HG03460 (cell line): Measurements from ENCODE around the gene TMEM92.
"Not testable (repeated sequence)": the region's sequence is repeated elsewhere in the genome, so short reads cannot be mapped to it uniquely, and the experiment has no call there.

Source experiments
- ATAC-seq: cut with Tn5 transposase; IDR thresholded peaks from one replicate; pipeline ENCODE4 v1.9.1; 2021; ENCODE audit not compliant: unreplicated experiment

TMEM92 gene

DNA sequence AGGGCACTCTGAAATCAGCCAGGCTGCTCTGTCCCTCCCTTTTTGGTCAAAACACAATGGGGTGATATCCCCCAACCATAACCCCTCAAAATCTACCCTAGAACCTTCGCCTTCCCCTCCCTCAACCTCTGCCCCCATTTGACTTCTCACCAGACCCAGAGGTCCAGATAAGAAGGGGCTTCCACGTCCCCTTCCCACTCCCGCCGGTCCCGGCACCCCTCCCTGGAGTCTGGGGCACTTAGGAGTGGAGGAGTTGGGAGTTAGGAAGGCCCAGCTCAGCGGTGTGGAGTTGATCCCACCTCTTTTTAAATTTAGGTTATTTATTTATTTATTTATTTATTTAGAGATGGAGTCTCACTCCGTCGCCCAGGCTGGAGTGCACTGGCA lies 619 bp upstream of the TMEM92 start:
- ATAC-seq: no peak

DNA sequence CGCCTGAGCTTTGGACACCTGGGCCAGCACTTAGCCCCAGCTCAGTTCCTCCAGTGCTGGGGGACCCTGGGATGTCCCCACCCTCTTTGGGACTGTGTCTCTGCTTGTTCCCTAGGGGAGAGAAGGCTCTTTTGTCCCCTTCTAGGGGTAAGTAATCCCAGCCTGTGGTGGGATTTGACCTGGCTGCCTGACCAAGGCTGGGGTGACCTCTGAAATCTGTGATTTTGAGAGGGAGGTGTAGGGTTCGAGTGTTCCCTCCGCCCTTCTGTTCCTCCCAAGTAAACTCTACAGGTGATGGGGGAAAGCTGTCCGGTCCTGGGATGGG lies 593 bp downstream of the TMEM92 start:
- no peak for ATAC-seq

DNA sequence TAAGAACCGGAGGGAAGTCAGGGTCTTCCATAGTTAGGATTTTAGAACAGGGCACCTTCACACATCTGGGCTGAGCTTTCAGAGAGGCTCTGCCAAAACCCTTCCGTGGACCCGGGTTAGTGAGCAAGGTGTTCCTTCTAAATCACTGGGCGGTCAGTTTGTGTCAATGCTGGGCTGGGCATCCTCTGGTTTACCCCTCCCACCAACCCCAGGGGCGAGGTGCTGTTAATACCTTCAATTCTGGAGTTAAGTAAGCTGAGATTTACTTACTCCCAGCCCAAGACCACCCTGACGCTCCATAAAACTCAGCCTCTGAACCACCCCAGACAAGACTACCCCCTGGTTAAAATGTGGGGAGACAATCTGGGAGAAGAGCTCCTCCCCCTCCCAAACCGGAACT lies 1.0 kb downstream of the TMEM92 start:
- ATAC-seq: no peak

DNA sequence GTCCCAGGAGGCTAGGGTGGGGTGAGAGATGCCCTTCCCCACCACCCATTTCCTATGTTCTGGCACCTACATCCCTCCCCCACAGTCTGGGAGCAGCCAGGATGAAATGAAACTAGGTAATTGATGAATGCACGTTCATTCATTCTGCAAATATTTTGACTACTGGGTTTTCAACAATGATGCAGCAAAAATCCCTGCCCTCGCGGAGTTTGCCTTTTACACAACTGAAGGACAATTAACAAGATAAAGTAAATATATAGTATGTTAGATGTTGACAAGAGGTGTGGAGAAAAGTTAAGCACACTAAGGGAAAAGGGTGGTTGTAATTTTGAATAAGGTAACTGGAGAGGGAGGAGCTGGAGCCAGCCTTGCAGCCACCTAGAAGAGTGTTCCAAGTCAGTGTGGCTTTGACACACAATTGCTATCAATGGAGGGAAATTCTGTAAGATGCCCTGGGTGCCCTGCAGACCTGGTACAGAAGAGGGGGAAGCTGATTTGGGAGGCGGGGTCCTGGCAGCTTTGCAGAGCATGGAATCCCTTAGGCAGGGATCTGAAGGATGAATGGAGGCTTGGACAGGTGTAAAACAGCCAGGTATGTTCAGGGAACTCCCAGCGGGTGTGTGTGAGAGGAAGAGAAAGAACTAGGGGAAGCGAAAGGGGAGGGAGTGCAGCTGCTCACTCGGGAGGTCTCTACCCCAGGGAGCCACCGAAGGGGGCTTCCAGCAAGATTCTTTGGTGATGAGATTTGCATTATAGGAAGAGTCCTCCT lies 2.5 kb downstream of the TMEM92 start:
- no peak for ATAC-seq

DNA sequence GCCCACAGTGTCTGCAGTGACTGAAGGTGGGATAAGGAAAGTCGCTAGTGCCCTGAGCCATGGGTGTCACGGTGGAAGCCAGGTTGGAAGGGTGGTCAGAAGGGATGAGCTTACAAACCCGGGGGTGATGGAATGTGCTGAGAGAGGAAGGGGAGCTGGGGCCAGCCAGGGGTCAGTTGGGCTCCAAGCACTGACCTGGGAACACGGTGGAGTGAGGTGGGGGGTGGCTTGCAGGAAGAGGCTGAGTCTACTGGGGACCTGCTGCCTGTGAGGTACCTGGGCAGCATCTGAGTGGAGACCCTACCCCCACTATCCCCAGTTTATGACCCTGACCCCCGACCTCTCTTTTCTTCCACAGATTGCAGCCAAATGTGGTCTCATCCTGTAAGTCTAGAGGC lies 3.1 kb downstream of the TMEM92 start:
- ATAC-seq: no peak

DNA sequence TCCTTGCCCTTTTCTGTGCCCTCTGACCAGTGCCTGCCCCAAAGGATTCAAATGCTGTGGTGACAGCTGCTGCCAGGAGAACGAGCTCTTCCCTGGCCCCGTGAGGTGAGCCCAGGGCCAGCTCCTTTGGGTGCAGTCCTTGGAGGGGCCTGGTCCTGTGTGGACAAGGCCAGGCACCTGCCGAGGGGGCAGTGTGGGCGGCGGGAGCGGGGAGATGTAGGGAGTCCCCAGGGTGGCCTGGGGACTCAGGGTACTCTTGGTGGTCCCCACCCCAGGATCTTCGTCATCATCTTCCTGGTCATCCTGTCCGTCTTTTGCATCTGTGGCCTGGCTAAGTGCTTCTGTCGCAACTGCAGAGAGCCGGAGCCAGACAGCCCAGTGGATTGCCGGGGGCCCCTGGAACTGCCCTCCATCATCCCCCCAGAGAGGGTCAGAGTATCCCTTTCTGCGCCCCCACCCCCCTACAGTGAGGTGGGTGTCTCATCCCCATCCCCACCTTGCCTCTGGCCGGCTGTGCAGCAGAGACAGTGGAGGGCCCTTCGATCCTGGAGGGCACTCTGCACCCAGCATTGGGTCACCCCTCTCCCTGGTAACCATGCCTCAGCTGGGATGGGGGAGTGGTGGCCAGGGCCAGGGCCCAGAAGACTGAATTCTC lies 4.4 kb downstream of the TMEM92 start:
- no peak for ATAC-seq

DNA sequence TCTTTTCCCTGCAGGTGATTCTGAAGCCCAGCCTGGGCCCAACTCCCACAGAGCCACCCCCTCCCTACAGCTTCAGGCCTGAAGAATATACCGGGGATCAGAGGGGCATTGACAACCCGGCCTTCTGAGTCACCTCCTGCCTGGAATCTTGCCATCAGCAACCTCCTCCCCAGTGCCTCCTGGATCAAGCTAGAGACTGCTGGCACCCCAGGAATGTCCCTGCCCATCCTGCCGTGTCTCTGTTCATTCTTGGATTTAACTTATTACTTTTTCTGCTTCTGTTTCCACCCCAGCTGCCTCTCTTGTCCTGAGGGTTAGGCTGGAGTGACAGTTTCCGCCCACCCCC lies 4.9 kb downstream of the TMEM92 start:
- ATAC-seq: no peak

DNA sequence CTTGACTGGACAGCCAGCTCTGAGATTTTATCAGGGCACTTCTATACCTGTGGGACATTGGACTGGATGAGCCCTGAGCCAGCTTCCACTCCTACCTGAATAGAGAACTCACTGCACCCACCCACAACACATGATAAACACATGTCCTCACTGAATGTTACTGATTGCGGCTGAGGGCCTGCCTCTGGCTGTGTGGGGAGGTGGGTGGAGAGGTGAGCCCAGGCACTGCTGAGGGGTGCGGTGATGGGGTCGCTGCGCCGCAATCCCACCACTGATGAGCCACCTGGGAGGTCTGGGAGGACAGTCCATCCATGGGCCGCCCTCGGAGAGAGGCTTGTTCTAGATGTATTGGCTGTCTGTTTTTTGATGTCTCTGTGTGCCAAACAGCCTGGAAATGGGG lies 5.4 kb downstream of the TMEM92 start:
- no peak for ATAC-seq

DNA sequence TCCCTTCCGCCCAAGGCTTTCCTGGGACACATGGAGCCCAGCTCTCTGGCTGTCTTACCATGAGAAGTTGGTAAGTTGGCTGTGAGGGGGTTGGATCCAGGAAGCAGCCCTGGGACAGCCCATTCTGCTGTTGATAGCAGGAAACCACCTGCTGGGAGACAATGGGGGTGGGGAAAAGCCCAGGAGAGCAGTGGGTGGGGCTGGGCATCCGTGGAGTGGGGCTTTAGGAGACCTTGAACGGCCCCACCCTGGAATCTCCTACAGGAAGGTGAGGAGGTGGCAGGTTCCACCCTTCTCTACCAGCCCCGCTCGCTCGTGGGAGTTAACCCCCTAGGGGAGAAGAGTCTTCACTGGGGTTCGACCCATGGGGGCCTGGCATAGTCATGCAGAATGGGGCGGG lies 5.8 kb downstream of the TMEM92 start:
- ATAC-seq: no peak

DNA sequence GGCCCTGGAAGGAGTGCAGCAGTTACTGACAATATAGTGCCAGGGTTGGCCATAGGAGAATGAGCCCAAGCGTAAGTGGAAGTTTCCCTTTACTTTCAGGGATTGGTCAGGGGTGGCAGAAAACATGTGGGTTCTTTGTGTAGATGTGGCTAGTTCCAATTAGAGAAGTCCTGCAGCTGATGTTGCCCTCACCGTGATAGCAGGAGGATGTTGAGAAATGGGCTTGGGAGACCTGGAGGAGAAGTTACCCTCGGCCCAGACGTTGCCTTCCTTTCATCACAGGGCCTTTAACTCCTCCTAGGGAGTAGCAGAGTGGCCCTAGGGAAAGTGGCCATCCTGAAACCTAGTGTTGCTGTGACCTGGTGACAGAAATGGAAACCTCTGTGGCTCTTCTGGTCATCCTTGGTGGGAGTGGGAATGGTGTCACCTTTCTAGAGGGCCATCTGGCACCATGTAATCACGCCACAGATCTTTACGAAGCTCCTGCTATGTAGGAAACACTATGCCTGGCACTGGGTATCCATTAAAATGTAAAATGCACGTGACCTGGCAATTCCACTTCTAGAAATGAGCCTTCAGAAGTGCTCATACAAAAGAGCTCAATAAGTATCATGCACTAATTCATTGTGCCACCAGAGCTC lies 6.7 kb downstream of the TMEM92 start:
- no peak for ATAC-seq

DNA sequence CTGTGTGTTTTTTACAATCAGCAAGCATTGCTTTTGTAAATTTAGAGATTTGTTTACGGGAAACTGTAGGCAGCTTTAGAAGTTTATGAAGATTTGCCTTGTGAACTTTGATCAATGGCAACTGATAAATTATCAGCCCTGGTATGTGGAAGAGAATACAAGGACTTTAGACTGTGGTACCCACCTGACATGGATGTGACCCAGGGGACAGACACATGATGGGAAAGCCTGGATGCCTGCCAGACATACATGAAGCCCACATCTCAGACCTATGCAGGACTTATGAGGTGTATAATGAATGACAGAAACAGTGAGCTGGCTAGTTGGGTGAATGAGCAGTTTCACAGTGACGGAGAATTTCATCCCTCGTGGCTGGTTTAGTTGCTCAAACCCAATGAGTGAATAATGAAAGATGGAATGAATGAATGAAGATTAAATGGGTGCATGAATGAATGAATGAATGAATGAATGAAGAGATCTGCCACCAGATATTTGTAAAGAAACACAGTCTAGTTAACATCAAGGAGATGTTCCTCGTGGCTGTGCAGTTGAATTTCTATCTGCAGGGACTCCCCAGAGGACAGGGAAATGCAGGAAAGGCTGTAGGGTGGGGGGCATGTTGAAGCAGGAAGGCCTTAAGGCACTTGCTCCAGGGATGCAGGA lies 7.6 kb downstream of the TMEM92 start:
- ATAC-seq: no peak

DNA sequence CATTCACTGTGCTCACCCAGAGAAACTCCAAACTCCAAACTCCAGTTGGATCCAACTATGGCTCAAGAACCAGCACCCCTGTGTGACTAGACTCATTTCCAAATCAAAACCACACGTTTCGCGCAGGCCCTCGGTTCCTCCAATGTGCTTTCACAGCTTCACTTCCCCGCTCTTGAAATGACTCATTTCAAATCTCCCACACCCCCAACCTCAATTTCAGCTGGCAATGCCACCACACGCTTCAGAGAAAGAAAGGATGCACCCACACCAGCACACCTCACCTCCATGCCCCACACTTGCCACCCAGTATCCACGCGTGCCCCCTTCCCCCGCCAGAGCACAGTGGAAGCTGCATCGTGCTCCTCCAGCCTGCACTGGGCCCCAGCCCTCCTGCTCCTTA lies 9.0 kb downstream of the TMEM92 start:
- no peak for ATAC-seq

DNA sequence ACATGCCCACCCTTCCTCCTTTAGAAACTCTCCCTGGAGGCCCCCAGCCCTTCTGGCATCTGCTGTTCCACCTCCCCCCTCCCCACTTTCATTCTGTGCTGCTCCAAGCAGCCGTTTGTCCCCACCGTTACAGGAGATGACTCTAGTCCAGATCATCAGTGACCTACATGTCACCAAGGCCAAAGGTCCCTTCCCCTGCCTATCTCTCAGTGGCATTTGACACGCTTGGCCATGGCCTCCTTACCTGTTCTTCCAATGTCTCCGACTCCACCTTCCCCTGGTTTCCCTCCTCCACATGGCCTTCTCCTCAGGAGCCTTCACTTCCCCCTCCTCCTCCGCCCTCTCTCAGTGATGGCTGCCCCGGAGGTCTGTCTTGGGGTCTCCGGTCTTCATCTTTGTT lies 9.4 kb downstream of the TMEM92 start:
- ATAC-seq: no peak

DNA sequence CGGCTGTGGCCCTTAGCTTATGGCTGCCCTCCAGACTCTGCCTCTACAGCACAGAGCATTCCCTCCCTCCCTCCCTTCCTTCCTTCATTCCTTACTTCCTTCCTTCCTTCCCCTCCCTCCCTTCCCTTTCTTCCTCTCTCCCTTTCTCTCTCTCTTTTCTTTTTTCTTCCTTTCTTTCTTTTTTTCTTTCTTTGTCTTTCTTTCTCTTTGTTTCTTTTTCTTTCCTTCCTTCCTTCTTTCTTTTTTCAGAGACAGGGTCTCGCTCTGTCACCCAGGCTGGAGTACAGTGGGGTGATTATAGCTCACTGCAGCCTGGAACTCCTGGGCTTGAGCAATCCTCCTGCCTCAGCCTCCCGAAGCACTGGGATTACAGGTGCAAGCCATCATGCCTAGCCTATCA lies 11.7 kb downstream of the TMEM92 start:
- ATAC-seq: no peak

DNA sequence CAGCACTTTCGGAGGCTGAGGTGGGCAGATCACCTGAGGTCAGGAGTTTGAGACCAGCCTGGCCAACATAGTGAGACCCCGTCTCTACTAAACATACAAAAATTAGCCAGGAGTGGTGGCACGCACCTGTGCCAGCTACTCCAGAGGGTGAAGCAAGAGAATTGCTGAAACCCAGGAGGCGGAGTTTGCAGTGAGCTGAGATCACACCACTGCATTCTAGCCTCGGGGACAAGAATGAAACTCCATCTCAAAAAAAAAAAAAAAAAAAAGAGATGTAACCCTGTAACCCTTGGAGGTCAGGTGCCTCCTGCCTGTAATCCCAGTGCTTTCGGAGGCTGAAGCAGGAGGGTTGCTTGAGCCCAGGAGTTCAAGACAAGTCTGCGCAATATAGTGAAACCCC lies 13.0 kb downstream of the TMEM92 start:
- ATAC-seq: not testable (repeated sequence)

DNA sequence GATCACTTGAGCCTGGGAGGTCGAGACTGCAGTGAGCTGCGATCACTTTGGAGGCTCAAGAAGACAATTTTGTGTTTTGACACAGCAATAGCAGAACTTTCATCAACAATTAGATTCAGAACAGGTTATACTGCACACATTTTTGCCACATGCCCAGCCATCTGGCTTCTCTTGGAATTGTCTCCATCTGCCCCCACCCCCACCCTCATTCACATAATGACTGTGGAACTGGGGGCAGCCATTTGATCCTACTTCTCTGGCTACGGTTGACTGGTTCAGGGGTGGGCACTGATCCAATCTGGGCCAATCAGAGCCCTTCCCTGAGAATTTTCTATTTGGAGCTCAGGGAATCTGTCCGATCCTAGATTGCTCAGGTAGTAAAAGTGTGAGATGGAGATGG lies 14.0 kb downstream of the TMEM92 start:
- no peak for ATAC-seq

DNA sequence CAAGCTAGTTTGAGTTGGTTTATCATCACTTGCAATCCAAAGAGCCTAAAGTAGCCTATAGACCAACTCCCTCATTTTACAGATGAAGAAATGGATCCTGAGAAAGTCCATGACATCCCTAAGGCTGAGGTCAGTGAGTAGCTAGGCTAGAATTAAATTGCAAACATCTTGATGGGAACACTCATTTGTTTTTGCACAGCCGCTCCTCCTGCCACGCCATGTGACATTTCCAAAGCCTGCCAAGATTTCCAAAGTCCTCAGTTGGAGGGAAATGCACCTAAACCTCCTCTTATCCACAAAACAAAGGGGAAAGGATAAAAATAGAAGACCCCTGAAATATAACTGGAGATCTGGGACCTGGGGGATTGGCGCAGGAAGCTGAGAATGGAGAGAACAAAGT lies 15.0 kb downstream of the TMEM92 start:
- no peak for ATAC-seq

DNA sequence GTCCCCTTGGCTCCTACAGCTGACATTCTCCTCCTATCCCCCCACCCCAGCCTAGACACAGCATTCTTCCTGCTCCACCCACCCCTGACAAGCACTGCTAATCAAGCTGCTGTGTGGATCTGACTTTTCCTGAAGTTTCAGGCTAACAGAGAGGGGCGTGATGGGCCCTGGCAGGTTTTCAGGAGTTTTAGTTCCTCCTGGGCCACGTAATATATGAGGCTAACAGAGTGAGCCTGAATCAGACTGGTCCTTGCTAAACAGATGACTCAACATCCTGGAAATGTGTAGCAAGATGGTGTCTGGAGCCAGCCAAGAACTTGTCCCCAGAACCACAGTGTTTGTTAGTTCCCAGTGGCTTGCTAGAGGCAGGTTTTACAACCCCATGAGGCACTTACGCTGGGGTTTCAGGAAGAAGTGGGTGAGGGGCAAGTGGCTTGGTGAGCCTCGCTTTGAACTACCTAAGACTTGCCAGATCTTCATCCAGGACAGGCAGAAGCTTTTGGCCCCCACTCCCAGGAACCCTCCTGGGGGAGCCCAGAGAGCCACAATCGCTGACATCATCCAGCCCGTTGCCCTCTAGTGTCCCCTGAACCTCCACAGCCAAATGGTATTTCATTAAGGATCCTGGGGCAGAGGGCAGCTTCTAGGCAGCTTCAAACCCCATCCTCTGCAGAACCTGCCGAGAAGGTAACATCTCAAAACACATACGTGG lies 15.9 kb downstream of the TMEM92 start:
- ATAC-seq: no peak

DNA sequence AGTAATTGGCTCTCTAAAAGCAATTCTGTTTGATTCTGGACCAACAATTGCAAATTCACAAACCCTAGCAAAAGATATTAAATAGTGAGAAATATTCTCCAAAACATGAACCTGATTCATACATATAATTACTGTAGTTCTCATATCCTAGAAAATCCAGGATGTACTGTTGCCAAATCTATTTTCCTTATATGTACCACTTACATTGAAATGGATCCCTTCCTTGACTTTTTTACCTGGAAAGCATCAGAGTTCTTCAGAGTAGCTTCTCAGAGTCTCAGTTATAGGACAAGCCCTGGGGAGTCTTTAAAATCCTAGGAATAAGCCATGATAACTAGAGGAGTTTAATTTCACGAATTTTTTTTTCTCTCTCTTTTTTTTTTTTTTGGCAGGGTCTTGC lies 16.7 kb downstream of the TMEM92 start:
- no peak for ATAC-seq

DNA sequence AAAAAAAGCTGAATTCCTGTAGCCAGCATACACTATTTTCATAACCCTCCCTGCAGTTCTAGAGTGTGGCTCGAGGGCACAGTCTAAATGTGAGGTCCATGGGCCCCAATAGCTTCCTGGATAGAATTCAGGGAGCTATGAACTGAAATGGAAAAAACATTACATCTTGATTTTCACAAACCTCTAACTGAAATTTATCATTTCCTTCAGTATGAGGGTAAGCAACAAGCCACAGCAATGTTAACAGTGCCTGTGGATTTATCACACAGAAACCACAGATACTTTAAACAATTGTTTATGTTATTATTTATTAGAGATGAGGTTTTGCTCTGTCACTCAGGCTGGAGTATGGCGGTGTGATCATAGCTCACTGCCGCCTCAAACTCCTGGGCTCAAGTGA lies 18.2 kb downstream of the TMEM92 start:
- no peak for ATAC-seq

DNA sequence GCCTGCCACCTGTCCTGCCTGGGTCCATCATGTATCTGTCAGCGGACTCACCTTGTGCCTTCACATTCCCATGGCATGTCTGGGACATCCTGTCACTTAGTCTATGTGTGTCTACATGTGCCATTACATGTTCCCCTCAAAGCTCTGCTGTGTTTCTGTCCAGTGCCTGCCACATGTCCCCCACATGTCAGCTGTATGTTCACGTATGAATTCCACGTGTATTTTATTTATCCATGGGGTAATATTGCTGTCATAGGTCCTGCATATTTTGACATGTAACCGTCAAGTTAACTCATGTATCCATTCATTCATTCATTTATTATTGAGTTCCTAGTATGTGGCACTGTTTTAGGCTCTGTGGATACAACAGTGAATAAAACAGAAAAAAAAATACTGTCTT lies 20.8 kb downstream of the TMEM92 start:
- ATAC-seq: no peak
